IMR-90 (cell line): ENCODE data around the gene ZG16. TPM values are rescaled to one million over a fixed set of nuclear protein-coding genes. Genes with fewer than 3 reads are reported as not detected.
"Not testable (repeated sequence)": the region's sequence is repeated elsewhere in the genome, so short reads cannot be mapped to it uniquely, and the experiment has no call there.

Source experiments
- ATAC-seq: fragments of 200-7000 bp; cut with Tn5 transposase; 2 replicates; pipeline ENCODE4 v1.9.1; 2020; ENCODE audit warnings: low read depth, mild to moderate bottlenecking, moderate library complexity
- BruUV-seq: library from RNA; stranded (reverse); fragments of 400-500 nt; replicated peaks from 2 replicates; lab custom pipeline; 2021; lab: Mats Ljungman, UMichigan
- CTCF ChIA-PET: fragments of 300-600 bp; formaldehyde crosslinking; extraction: SDS; loops from one replicate; lab custom pipeline; 2021; ENCODE audit warnings: antibody characterized with exemption; lab: Yijun Ruan, JAX
- POLR2A ChIA-PET: fragments of 300-600 bp; sonication (Branson Sonifier 250); formaldehyde crosslinking; loops from one replicate; lab custom pipeline; 2022; ENCODE audit warnings: antibody characterized with exemption; ENCODE audit not compliant: unreplicated experiment; lab: Charles Lee
- DNase-seq: peaks from one replicate; pipeline ENCODE4 v3.0.0; 2013
- H2AFZ ChIP-seq: replicated peaks from 2 replicates; pipeline ENCODE3; 2013; ENCODE audit warnings: low read length, mild to moderate bottlenecking; ENCODE audit not compliant: poor library complexity
- H2AK5ac ChIP-seq: 2 replicates; pipeline ENCODE4 v1.6.1; 2013; ENCODE audit warnings: low read depth, low read length, inconsistent platforms
- H2AK9ac ChIP-seq: replicated peaks from 2 replicates; pipeline ENCODE3; 2013; ENCODE audit warnings: mild to moderate bottlenecking, low read depth, low read length, moderate library complexity; ENCODE audit not compliant: poor library complexity
- H2BK120ac ChIP-seq: 2 replicates; pipeline ENCODE4 v1.6.1; 2013; ENCODE audit warnings: low read depth, low read length, inconsistent platforms
- H2BK15ac ChIP-seq: 3 replicates; pipeline ENCODE4 v1.6.1; 2013; ENCODE audit warnings: low read depth, low read length, inconsistent platforms
- H2BK20ac ChIP-seq: 2 replicates; pipeline ENCODE4 v1.6.1; 2013; ENCODE audit warnings: low read depth, mild to moderate bottlenecking, inconsistent platforms, low read length, moderate library complexity
- H2BK5ac ChIP-seq: 2 replicates; pipeline ENCODE4 v1.6.1; 2013; ENCODE audit warnings: mild to moderate bottlenecking, low read depth, low read length, inconsistent platforms; ENCODE audit not compliant: poor library complexity, severe bottlenecking
- H3K14ac ChIP-seq: replicated peaks from 2 replicates; pipeline ENCODE4 v1.6.1; 2013; ENCODE audit warnings: low read depth, low read length, inconsistent platforms
- H3K18ac ChIP-seq: 2 replicates; pipeline ENCODE4 v1.6.1; 2013; ENCODE audit warnings: low read depth, low read length, control low read depth
- H3K23ac ChIP-seq: 2 replicates; pipeline ENCODE4 v1.6.1; 2013; ENCODE audit warnings: low read depth, low read length, inconsistent platforms
- H3K27ac ChIP-seq: 2 replicates; pipeline ENCODE4 v1.5.1; 2013; ENCODE audit warnings: mild to moderate bottlenecking, control low read depth, low read length; ENCODE audit not compliant: insufficient read depth
- H3K27me3 ChIP-seq: 2 replicates; pipeline ENCODE4 v1.6.1; 2013; ENCODE audit warnings: low read length; ENCODE audit not compliant: control insufficient read depth, insufficient read depth
- H3K36me3 ChIP-seq: 2 replicates; pipeline ENCODE4 v1.6.1; 2013; ENCODE audit warnings: low read length, mixed read lengths; ENCODE audit not compliant: control insufficient read depth, insufficient read depth
- H3K4ac ChIP-seq: 2 replicates; pipeline ENCODE4 v1.6.1; 2013; ENCODE audit warnings: low read depth, low read length, inconsistent platforms
- H3K4me1 ChIP-seq: 2 replicates; pipeline ENCODE4 v1.6.1; 2013; ENCODE audit warnings: low read length, mixed read lengths; ENCODE audit not compliant: control insufficient read depth, insufficient read depth
- H3K4me2 ChIP-seq: 2 replicates; pipeline ENCODE4 v1.6.1; 2013; ENCODE audit warnings: low read depth, mild to moderate bottlenecking, control low read depth, low read length, moderate library complexity
- H3K4me3 ChIP-seq: 2 replicates; pipeline ENCODE4 v1.5.1; 2013; ENCODE audit warnings: low read depth, mild to moderate bottlenecking, control low read depth, low read length, moderate library complexity; ENCODE audit not compliant: insufficient read depth
- H3K56ac ChIP-seq: 2 replicates; pipeline ENCODE4 v1.6.1; 2013; ENCODE audit warnings: low read length, inconsistent platforms; ENCODE audit not compliant: insufficient read depth; ENCODE audit errors: extremely low read depth
- H3K79me1 ChIP-seq, 2 experiments: 2 replicates each; pipeline ENCODE4 v1.6.1; 2013; ENCODE audit warnings: low read length in 2 of 2, inconsistent platforms in 1 of 2, low read depth in 1 of 2
- H3K9ac ChIP-seq: 2 replicates; pipeline ENCODE4 v1.6.1; 2013; ENCODE audit warnings: low read depth, low read length, control low read depth
- H3K9me1 ChIP-seq: 2 replicates; pipeline ENCODE4 v1.6.1; 2013; ENCODE audit warnings: low read length, inconsistent platforms; ENCODE audit not compliant: insufficient read depth
- H3K9me3 ChIP-seq: 2 replicates; pipeline ENCODE4 v1.6.1; 2013; ENCODE audit warnings: low read length; ENCODE audit not compliant: control insufficient read depth, insufficient read depth
- H4K20me1 ChIP-seq: 2 replicates; pipeline ENCODE4 v1.6.1; 2013; ENCODE audit warnings: low read length, inconsistent platforms; ENCODE audit not compliant: insufficient read depth
- H4K5ac ChIP-seq: 2 replicates; pipeline ENCODE4 v1.6.1; 2013; ENCODE audit warnings: mild to moderate bottlenecking, low read depth, low read length, control low read depth
- H4K8ac ChIP-seq, 2 experiments: 2 replicates each; pipeline ENCODE4 v1.6.1; 2013; ENCODE audit warnings: low read depth in 2 of 2, low read length in 2 of 2, control low read depth in 1 of 2, inconsistent platforms in 1 of 2
- H4K91ac ChIP-seq: 2 replicates; pipeline ENCODE4 v1.6.1; 2013; ENCODE audit warnings: low read depth, low read length, inconsistent platforms; ENCODE audit not compliant: insufficient read depth
- WGBS, 2 experiments: methylation state at CpG; one replicate each; pipeline versions ENCODE4 v1.1.5 to v1.1.7; 2013; ENCODE audit warnings: missing lambda C conversion rate in 2 of 2; ENCODE audit not compliant: insufficient read length in 1 of 2; ENCODE audit errors: extremely low coverage in 2 of 2; 5-methylcytosine and 5-hydroxymethylcytosine counted together
- dilution Hi-C: fragments of 300-500 bp; cut with HindIII; formaldehyde crosslinking; loops from one replicate; pipeline ENCODE4 v1.14.3; 2018; ENCODE audit warnings: low sequenced_read_pairs; ENCODE audit not compliant: unreplicated experiment
- in situ Hi-C: fragments of 300-500 bp; cut with MboI; formaldehyde crosslinking; loops from 3 replicates; pipeline ENCODE4 v1.14.3; 2019; ENCODE audit warnings: low sequenced_read_pairs, inconsistent platforms, mixed read lengths
- intact Hi-C: fragments of 100-400 bp; cut with micrococcal nuclease; formaldehyde crosslinking; loops from 2 replicates; pipeline ENCODE4 v1.10.0; 2022
- polyA plus RNA-seq, 3 experiments: library from polyadenylated mRNA; depleted of rRNA; stranded (reverse); fragments of >200 nt; gene quantifications; 2 replicates each; pipeline ENCODE4 v1.2.3, GENCODE V29; 2012; ENCODE audit warnings: low replicate concordance in 1 of 3
- total RNA-seq: library from RNA; depleted of rRNA; stranded (reverse); fragments of >200 nt; gene quantifications from 2 replicates; pipeline ENCODE4 v1.2.3, GENCODE V29; 2012

Gene ZG16
- total and polyA plus RNA-seq, 2 of the 4 experiments (the other 2 are of a cell fraction): not detected

GRCh38 chr16:29739927-29740629, 38.0 kb upstream of the ZG16 start:
- H2BK120ac ChIP-seq, CTCF ChIA-PET: not testable (repeated sequence)

DNA sequence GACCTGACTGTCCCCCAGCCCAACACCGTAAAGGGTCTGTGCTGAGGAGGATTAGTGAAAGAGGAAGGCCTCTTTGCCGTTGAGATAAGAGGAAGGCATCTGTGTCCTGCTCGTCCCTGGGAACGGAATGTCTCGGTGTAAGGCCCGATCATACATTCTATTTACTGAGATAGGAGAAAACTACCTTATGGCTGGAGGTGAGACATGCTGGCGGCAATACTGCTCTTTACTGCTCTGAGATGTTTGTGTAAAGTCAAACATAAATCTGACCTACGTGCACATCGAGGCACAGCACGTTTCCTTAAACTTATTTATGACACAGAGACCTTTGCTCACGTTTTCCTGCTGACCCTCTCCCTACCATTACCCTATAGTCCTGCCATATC, 37.4 kb upstream of the ZG16 start:
- H2AFZ ChIP-seq, H3K4me1 ChIP-seq, H3K9me1 ChIP-seq, in situ Hi-C loops, H3K14ac ChIP-seq, H3K4ac ChIP-seq, dilution Hi-C loops, intact Hi-C loops, H3K23ac ChIP-seq, H3K27ac ChIP-seq, POLR2A ChIA-PET, H4K8ac ChIP-seq, DNase-seq, H3K4me2 ChIP-seq, H3K9me3 ChIP-seq, H2AK9ac ChIP-seq, BruUV-seq, H4K91ac ChIP-seq, H3K4me3 ChIP-seq, CTCF ChIA-PET, H2BK5ac ChIP-seq, H4K5ac ChIP-seq, H3K18ac ChIP-seq, H2AK5ac ChIP-seq, H3K36me3 ChIP-seq, H4K20me1 ChIP-seq, H2BK15ac ChIP-seq, H3K79me1 ChIP-seq, H2BK20ac ChIP-seq, H2BK120ac ChIP-seq, H3K9ac ChIP-seq, ATAC-seq, H3K56ac ChIP-seq: not testable (repeated sequence)
- peaks cover 38% of the 10 kb centered on the region for H3K27me3 ChIP-seq
- WGBS, 2 experiments: 47% methylated on average over 3 of the region's 11 CpGs; no CpG with 5 or more reads in 1 of the 2 experiments

More at GRCh38 chr16:29739927-29740629, 38.0 kb upstream of the ZG16 start:
- H3K4ac ChIP-seq, H3K4me2 ChIP-seq, H3K79me1 ChIP-seq, ATAC-seq, H3K56ac ChIP-seq, H4K8ac ChIP-seq, H3K9ac ChIP-seq, dilution Hi-C loops, H2AK5ac ChIP-seq, H3K23ac ChIP-seq, H3K27ac ChIP-seq, POLR2A ChIA-PET, H4K5ac ChIP-seq, H2AK9ac ChIP-seq, in situ Hi-C loops, BruUV-seq, H2BK15ac ChIP-seq, H2BK5ac ChIP-seq, H3K9me3 ChIP-seq, H3K14ac ChIP-seq, DNase-seq, H4K91ac ChIP-seq, H4K20me1 ChIP-seq, H2BK20ac ChIP-seq, H2AFZ ChIP-seq, H3K4me3 ChIP-seq, H3K36me3 ChIP-seq, H3K18ac ChIP-seq, H3K9me1 ChIP-seq, H3K4me1 ChIP-seq: not testable (repeated sequence)
- WGBS, 2 experiments: 92% methylated on average over 2 of the region's 6 CpGs; no CpG with 5 or more reads in 1 of the 2 experiments
- intact Hi-C loops: loop anchor here (10.0 kb wide), 1 partner anchor 45 kb away; no protein-coding TSS in a partner anchor
- peaks cover 39% of the 10 kb centered on the region for H3K27me3 ChIP-seq
